ENCODE data around the gene ANKRD45. TPM values are rescaled to one million over a fixed set of nuclear protein-coding genes. Genes with fewer than 3 reads are reported as not detected.
"Not testable (repeated sequence)": the region's sequence is repeated elsewhere in the genome, so short reads cannot be mapped to it uniquely, and the experiment has no call there.

Gene ANKRD45
- total and polyA plus RNA-seq, 2 experiments from 2014 or later: 0.16 TPM; not detected in 1

DNA sequence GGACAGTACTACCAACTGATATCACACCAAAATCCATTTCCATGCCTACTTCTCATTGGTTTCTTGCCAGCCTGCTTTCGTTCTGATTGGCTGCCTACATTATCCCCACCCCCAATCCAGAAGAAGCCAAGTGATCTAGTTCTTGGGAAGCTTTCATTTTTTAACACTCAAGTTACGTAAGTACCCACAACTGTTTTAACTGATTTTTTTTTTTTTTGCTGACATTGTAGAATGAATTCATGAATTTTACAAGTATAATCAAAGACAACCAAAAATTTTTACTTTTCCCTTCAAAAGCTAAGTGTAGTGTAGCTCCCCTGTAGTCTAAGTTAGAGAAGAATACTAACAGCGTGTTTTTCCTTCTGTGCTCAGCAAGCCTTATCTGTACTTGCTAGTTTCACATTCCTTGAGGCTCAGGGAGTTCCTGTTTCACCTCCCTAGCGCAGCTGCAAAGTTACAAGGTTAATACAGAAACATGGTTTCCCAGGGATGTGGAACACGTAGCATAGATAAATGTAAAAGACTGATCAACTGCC lies 66.5 kb downstream of the ANKRD45 start, which contains the start of gene SLC9C2:
Gene SLC9C2 (minus strand): TSS at position 17 of the 536 bp plus-strand sequence. CDS start 1,296 bp downstream, outside the sequence.
- DNase-seq: no peak
- H3K9me2 ChIP-seq (ENCODE audit: insufficient read depth): no peaks in the 10 kb centered on the region
- no peak within 1 kb of the TSS; the same call in 1 of the 2 replicates for H2AFZ ChIP-seq
- H3K79me2 ChIP-seq (ENCODE audit: insufficient read depth): no peaks in the 10 kb centered on the region
- in situ Hi-C loops (cut with MboI): no loop called here
- H3K4me1 ChIP-seq (ENCODE audit: insufficient read depth): no peaks in the 10 kb centered on the region
- H3K9me3 ChIP-seq (ENCODE audit: low read depth): no peaks in the 10 kb centered on the region
- no peaks in the 10 kb centered on the region for H4K20me1 ChIP-seq (ENCODE audit: insufficient read depth)
- no peak within 1 kb of the TSS for H3K4me2 ChIP-seq (ENCODE audit: unreplicated experiment)
- peaks cover 3% of the 10 kb centered on the region; the same call in 1 of the 2 replicates for H3K27me3 ChIP-seq (replicated peaks; ENCODE audit: insufficient read depth)
- no peak within 1 kb of the TSS for H3K9ac ChIP-seq
- TF ChIP-seq EZH2 (IDR thresholded peaks at IDR 0.05; ENCODE audit: insufficient read depth, poor library complexity, severe bottlenecking) (no peak), EZH2phosphoT487 (IDR thresholded peaks at IDR 0.05; ENCODE audit: insufficient read depth, low read depth) (no peak)
- no peak within 1 kb of the TSS for H3K27ac ChIP-seq
- no peaks in the 10 kb centered on the region for H3F3A ChIP-seq (ENCODE audit: insufficient read depth)
- H3K36me3 ChIP-seq (ENCODE audit: low read depth): no peaks in the 10 kb centered on the region
- WGBS, 2 experiments (ENCODE audit: low coverage in 1 of 2, low lambda C conversion rate in 2 of 2, missing lambda C conversion rate in 2 of 2): 43 to 44% methylated on average over 5 of the region's 5 CpGs
- no peak within 1 kb of the TSS for H3K4me3 ChIP-seq

DNA sequence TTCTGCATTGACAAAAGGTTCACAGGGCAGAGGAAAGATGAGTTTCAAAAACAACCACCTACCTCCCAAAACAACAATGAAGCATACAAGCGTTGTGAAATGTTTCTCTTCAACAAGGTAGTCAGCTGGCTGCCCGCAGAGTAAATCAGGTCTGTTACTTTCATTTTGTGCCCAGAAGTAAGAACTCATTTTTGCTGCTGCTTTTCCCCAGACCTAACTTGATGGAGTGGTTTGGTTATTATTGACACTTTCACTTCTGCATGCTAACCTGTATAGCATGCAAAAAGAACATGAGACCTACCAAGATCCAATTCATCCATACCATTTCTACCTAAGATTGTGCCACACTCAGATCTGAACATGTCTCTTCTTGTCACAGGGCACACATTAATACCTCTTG lies 68.1 kb downstream of the ANKRD45 start:
- no peak overlapping the region for H3K4me2 ChIP-seq (ENCODE audit: unreplicated experiment)
- H3K27ac ChIP-seq: no peak overlapping the region
- H4K20me1 ChIP-seq (ENCODE audit: insufficient read depth): no peaks in the 10 kb centered on the region
- H3K79me2 ChIP-seq (ENCODE audit: insufficient read depth): no peaks in the 10 kb centered on the region
- H3K9me2 ChIP-seq (ENCODE audit: insufficient read depth): no peaks in the 10 kb centered on the region
- H3K4me1 ChIP-seq (ENCODE audit: insufficient read depth): no peaks in the 10 kb centered on the region
- no peak overlapping the region for H3K4me3 ChIP-seq
- no peak overlapping the region for H3K9ac ChIP-seq
- H2AFZ ChIP-seq: no peak overlapping the region
- in situ Hi-C loops (cut with MboI): no loop called here
- TF ChIP-seq EZH2 (IDR thresholded peaks at IDR 0.05; ENCODE audit: insufficient read depth, poor library complexity, severe bottlenecking) (no peak), EZH2phosphoT487 (IDR thresholded peaks at IDR 0.05; ENCODE audit: insufficient read depth, low read depth) (no peak)
- H3K36me3 ChIP-seq (ENCODE audit: low read depth): no peaks in the 10 kb centered on the region
- H3K27me3 ChIP-seq (replicated peaks; ENCODE audit: insufficient read depth): peaks cover 3% of the 10 kb centered on the region; the same call in 1 of the 2 replicates
- H3K9me3 ChIP-seq (ENCODE audit: low read depth): no peaks in the 10 kb centered on the region
- H3F3A ChIP-seq (ENCODE audit: insufficient read depth): no peaks in the 10 kb centered on the region
- DNase-seq: no peak
- 33 to 45% methylated on average over 2 of the region's 2 CpGs for WGBS, 2 experiments (ENCODE audit: low coverage in 1 of 2, low lambda C conversion rate in 2 of 2, missing lambda C conversion rate in 2 of 2)

DNA sequence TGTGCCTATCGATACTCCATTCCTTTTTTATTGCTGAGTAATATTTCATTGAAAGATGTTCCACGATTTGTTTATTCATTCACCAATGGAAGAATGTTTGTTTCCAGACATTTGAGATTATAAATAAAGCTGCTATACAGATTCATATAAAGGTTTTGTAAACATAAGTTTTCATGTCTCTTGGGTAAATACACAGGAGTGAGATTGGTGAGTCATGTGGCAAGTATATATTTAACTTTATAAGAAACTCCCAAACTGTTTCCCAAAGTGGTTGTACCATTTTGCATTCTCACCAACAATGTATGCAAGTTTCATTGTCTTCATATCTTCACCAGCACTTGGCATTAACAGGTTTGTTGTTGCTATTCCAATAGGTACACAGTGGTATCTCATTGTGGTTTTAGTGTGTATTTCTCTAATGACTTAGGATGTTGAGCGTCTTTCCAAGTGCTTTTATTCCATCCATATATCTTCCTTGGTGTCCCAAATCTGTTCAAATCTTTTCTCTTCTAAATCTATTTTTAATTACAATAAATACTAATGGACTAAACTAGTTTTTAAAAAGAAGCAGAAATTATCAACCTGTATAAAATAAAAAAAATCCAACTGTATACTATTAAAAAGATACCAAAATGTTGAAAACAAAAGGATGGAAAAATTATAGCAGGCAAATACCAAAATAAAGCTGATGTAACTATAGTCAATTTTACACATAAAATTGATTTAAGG lies 73.4 kb downstream of the ANKRD45 start:
- TF ChIP-seq EZH2 (IDR thresholded peaks at IDR 0.05; ENCODE audit: insufficient read depth, poor library complexity, severe bottlenecking): no peak
- no peak for TF ChIP-seq EZH2phosphoT487 (IDR thresholded peaks at IDR 0.05; ENCODE audit: insufficient read depth, low read depth)
- in situ Hi-C loops (cut with MboI): no loop called here
- no peak overlapping the region for H2AFZ ChIP-seq
- no peaks in the 10 kb centered on the region for H3F3A ChIP-seq (ENCODE audit: insufficient read depth)
- H3K9me2 ChIP-seq (ENCODE audit: insufficient read depth): no peaks in the 10 kb centered on the region
- no peaks in the 10 kb centered on the region for H3K36me3 ChIP-seq (ENCODE audit: low read depth)
- no peaks in the 10 kb centered on the region for H3K4me1 ChIP-seq (ENCODE audit: insufficient read depth)
- H3K4me3 ChIP-seq: no peak overlapping the region
- no peaks in the 10 kb centered on the region for H3K9me3 ChIP-seq (ENCODE audit: low read depth)
- no peak for DNase-seq
- 0 out of 2 replicates have a peak, but pooled peaks cover 3% of the 10 kb centered on the region for H3K27me3 ChIP-seq (replicated peaks; ENCODE audit: insufficient read depth)
- H3K9ac ChIP-seq: no peak overlapping the region
- H4K20me1 ChIP-seq (ENCODE audit: insufficient read depth): no peaks in the 10 kb centered on the region
- H3K27ac ChIP-seq: no peak overlapping the region
- WGBS, 2 experiments (ENCODE audit: low coverage in 1 of 2, low lambda C conversion rate in 2 of 2, missing lambda C conversion rate in 2 of 2): 35 to 36% methylated on average over 3 of the region's 3 CpGs
- no peaks in the 10 kb centered on the region for H3K79me2 ChIP-seq (ENCODE audit: insufficient read depth)
- H3K4me2 ChIP-seq (ENCODE audit: unreplicated experiment): no peak overlapping the region

DNA sequence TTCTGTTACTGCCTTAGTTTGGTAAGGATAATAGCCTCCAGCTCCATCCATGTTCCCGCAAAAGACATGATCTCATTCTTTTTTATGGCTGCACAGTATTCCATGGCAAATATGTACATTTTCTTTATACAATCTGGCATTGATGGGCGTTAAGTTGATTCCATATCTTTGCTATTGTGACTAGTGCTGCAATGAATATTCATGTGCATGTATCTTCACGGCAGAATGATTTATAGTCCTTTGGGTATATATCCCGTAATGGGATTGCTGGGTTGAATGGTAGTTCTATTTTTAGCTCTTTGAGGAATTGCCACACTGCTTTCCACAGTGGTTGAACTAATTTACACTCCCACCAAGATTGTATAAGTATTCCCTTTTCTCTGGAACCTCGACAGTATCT lies 78.5 kb downstream of the ANKRD45 start:
- H3K4me1 ChIP-seq (ENCODE audit: insufficient read depth); H3K9me3 ChIP-seq (ENCODE audit: low read depth); H3K4me3 ChIP-seq; H4K20me1 ChIP-seq (ENCODE audit: insufficient read depth); H2AFZ ChIP-seq; DNase-seq; H3K9me2 ChIP-seq (ENCODE audit: insufficient read depth); H3K4me2 ChIP-seq (ENCODE audit: unreplicated experiment); H3F3A ChIP-seq (ENCODE audit: insufficient read depth); H3K9ac ChIP-seq; in situ Hi-C loops (cut with MboI); H3K27ac ChIP-seq; H3K36me3 ChIP-seq (ENCODE audit: low read depth); H3K79me2 ChIP-seq (ENCODE audit: insufficient read depth); H3K27me3 ChIP-seq (replicated peaks; ENCODE audit: insufficient read depth): not testable (repeated sequence)
- 85% methylated on average over 5 of the region's 5 CpGs for WGBS, 2 experiments (ENCODE audit: low coverage in 1 of 2, low lambda C conversion rate in 2 of 2, missing lambda C conversion rate in 2 of 2)

All from GM23248 (cell line).